Astrocyte of the cerebellum (primary cell): Measurements from ENCODE around the gene TGM2.

ENCODE experiments used
- DNase-seq: peaks from one replicate; pipeline ENCODE4 v3.0.0-alpha.2; 2011; ENCODE audit warnings: low read depth
- H3K4me3 ChIP-seq: 2 replicates; pipeline ENCODE4 v1.5.1; 2011; ENCODE audit warnings: mild to moderate bottlenecking, low read depth, low read length, moderate library complexity
- in situ Hi-C: cut with HindIII; loops from 2 replicates; pipeline ENCODE4 v1.10.0; 2017; ENCODE audit warnings: low sequenced_read_pairs
- TF ChIP-seq, protein P1 (sequence below): IDR thresholded peaks from 2 replicates; pipeline ENCODE4 v1.5.1; 2012; ENCODE audit warnings: low read length, low read depth, moderate library complexity, mild to moderate bottlenecking; ENCODE audit errors: missing control alignments

Gene TGM2

DNA sequence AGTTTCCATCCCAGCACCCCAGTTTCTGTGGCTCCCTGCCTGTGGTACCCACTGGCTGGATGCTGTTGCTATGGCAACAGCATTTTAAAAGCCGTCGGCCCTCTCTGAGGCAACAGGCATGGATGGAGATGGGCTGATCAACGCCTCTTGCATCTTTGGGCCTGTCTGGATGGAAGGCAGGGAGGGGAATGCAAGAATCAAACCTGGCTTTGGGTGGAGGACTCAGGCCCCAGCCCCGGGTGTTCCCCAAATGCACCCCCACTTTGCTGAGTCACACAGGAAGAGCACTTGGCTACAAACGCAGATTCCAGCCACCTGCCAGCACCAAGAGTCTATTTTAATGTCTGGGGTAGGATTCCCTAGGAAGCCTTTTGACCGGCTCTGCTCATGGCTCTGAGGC lies 45.7 kb upstream of the TGM2 start:
- DNase-seq = no peak
- TF ChIP-seq, protein P1, sequence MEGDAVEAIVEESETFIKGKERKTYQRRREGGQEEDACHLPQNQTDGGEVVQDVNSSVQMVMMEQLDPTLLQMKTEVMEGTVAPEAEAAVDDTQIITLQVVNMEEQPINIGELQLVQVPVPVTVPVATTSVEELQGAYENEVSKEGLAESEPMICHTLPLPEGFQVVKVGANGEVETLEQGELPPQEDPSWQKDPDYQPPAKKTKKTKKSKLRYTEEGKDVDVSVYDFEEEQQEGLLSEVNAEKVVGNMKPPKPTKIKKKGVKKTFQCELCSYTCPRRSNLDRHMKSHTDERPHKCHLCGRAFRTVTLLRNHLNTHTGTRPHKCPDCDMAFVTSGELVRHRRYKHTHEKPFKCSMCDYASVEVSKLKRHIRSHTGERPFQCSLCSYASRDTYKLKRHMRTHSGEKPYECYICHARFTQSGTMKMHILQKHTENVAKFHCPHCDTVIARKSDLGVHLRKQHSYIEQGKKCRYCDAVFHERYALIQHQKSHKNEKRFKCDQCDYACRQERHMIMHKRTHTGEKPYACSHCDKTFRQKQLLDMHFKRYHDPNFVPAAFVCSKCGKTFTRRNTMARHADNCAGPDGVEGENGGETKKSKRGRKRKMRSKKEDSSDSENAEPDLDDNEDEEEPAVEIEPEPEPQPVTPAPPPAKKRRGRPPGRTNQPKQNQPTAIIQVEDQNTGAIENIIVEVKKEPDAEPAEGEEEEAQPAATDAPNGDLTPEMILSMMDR = no peak
- in situ Hi-C loops = no loop called here
- no peak overlapping the region for H3K4me3 ChIP-seq

DNA sequence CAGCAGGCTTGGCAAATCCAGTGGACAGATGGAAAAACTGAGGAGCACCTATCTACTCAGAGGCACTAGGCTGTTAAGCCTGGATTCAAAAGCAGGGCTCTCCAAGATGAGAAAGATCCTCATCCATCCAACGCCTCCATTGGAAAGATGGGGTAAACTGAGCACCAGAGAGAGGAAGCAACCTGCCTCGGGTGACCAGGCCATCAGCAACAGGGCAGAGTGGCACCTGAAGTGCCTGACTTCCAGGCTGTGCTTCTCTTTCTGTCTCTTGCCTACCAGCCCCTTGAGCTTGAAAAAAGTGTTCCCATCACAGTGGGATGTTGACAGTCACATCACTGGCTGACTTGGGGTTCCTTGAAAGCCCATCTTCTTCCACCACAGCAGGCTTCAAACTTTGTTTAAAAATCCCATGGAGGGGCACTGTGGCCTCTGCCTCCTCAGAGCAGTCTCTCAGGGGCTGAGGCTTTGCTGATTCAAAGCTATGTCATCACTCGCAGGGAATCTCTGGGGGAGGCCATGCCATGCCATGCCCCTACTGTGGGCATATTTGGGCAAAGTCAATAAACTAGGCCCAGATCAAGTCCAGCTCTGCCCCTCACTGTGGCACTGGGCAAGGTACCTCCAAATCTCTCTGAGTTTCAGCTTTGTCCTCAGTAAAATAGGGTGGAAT lies 44.8 kb upstream of the TGM2 start:
- in situ Hi-C loops = no loop called here
- no peak for DNase-seq
- H3K4me3 ChIP-seq = no peak overlapping the region
- TF ChIP-seq, protein P1 = no peak

DNA sequence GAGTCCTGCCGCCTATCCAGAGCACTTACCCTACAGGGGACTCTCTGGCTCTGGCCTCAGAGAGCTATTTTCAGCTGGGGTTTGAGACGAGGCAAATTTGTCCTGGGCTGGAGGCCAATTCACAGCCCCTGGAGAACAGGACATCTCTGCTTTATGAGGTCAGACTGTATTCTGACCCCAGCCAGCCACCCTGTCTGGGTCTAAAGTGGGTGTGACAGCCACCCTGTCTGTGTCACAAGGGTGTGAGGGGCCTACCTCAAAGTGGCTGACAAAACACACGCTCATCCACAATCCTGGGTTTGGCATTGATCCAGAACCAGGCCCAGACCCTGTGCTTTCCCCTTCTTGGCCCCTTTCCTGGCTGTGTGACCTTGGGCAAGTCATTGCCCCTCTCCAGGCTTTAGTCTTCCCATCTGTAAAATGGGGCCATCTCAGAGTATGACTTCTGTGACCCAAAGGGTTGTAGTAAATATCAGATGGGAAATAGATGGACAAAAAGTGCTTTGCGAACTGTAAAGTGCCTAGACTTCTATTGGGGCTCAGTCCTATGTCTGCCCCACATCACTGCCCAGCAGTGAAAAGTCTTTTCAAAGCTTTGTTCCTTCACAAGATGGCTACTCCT lies 44.1 kb upstream of the TGM2 start:
- TF ChIP-seq, protein P1 = no peak
- no peak for DNase-seq
- in situ Hi-C loops = no loop called here
- no peak overlapping the region for H3K4me3 ChIP-seq

DNA sequence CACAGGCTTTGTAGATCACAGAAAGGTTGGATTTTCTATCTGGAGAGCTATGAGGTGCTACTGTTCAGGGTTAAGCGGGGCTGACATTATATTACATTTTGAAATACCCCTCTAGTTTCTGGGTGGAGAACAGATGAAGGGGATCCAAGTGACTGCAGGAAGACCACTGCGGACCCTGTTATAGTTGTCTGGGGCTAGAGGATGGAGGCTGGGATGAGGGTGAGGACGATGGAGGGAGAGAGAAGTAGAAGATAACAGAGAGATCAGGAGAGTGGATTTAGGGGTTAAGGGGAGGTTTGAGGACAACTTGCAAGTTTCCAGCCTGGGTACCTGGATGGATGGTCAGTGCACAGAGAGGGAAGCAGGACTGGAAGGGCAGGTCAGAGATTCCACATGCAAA lies 43.5 kb upstream of the TGM2 start:
- in situ Hi-C loops = no loop called here

DNA sequence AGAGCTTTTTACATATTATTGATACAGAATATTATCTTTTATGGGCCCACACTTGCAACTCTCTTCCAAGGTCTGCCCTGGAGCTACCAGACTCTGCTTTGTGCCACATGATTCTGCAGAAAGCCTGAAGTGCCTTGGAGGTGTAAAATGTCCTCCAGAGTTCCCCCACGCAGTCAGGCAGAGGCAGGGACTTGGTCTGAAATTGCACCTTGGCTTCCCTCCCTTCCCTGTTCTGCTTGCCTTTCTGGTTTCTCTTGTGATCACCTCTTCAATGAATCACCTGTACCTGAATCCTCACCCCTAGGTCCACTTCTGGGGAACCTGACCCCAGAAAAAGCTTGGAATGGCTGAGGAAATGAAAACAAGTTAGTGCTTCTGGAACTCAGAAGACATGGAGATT lies 43.0 kb upstream of the TGM2 start:
- no peak overlapping the region for H3K4me3 ChIP-seq
- TF ChIP-seq, protein P1 = no peak
- in situ Hi-C loops = no loop called here
- DNase-seq = no peak

More for the DNA sequence above, 43.5 kb upstream of the TGM2 start:
- TF ChIP-seq, protein P1 = no peak
- DNase-seq = no peak
- no peak overlapping the region for H3K4me3 ChIP-seq

DNA sequence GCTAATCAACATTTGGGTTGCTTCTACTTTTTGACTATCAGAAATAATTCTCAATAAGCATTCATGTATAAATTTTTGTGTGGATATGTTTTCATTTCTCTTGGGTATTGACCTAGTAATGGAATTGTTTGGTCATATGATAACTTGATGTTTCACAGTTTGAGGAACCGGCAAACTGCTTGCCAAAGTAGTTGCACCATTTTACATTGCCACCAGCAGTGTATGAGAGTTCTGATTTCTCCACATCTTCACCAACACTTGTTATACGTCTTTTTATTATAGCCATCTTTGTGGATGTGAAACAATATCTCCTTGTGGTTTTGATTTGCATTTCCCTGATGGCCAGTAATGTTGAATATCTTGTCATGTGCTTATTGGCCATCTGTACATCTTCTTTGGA lies 42.6 kb upstream of the TGM2 start:
- DNase-seq = no peak

More for the DNA sequence above, 42.6 kb upstream of the TGM2 start:
- TF ChIP-seq, protein P1 = no peak
- in situ Hi-C loops = no loop called here
- no peak overlapping the region for H3K4me3 ChIP-seq
